Activated gamma-delta T cell (primary cell): ENCODE results near the gene SERPINB10.

ENCODE experiments used
- DNase-seq: peaks from one replicate; lab custom pipeline; 2025; lab: John Stamatoyannopoulos, UW

The SERPINB10 gene

GRCh38 chr18:63947051-63947790 is 39.5 kb downstream of the SERPINB10 start:
- DNase-seq, result no peak

DNA sequence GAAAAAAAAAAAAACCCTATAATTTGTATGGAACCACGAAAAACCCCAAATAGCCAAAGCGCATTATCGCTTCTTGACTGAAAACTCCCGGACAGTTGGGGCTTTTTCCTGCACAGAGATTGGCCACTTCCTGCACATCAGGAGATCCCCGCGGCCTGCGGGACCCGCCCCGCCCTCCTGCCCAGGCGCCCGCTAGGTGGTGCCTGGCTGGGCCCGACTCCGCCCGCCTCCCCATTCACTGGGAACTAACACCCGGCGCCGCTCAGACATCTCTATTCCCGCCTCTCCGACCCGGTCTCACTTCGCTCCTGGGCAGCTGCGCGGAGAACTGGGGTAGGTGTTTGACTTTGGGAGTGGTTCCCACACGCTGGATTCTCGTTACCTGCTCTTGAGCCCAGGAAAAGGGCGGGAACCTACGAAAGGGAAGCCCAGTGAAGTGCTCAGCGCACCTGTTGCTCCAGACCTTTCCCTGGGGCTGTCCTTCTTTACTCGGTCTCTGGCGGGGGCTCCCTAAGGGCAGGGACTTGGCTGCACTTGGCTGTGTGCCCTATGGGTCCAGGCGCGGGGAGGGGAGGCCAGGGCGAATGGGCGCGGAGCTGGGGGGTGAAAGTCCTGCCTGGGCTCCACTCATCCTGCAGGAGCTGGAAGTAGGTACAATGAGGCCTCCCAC is 41.4 kb downstream of the SERPINB10 start, which contains the start of gene HMSD:
Gene HMSD (plus strand): TSS at position 234 of the 670 bp plus-strand sequence. CDS start 4,155 bp downstream, outside the sequence.
- peak; percentile 22 for DNase-seq

DNA sequence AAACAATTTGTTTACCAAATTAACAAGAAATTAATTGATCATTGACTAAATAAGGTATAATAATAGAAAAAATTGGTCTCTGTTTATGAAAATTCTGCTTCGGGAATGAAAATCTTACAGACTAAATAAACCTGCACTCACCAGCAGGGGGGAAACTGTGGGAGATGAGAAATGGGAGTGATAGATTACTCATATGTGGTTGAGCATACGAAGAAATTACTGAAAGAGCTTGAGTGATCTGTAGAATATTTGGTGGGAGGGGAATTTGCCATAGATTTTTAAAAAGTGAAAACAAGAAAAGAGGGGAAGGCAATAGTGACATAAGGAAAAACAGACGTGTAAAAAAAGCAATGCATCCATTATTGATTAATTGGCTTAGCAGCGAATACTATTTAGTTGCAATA is 43.5 kb downstream of the SERPINB10 start:
- no peak for DNase-seq

DNA sequence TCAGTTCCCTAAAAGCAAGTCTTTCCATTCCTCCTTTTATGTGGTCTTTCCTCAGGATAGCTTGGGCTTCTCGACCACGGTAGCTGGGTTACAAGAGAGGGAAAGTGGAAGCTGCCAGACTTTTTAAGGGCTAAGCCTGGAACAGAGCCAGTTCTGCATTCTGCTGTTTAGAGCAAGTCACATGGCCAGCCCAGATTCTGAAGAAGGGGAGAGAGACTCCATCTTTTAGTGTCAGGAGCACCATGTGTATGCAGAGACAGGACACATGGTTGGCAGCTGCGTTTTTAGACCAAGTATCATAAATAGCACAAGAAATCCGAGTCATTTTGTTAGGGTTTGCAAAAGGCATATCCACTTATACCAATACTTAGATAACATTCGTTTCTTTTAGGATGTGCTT is 46.1 kb downstream of the SERPINB10 start:
- no peak for DNase-seq

GRCh38 chr18:63956755-63957154 is 49.0 kb downstream of the SERPINB10 start:
- DNase-seq, result no peak

- DNase-seq, result no peak
Measured at GRCh38 chr18:63960891-63961290, 53.1 kb downstream of the SERPINB10 start.

- DNase-seq, result no peak
Measured at GRCh38 chr18:63961435-63961980, 53.8 kb downstream of the SERPINB10 start.

DNA sequence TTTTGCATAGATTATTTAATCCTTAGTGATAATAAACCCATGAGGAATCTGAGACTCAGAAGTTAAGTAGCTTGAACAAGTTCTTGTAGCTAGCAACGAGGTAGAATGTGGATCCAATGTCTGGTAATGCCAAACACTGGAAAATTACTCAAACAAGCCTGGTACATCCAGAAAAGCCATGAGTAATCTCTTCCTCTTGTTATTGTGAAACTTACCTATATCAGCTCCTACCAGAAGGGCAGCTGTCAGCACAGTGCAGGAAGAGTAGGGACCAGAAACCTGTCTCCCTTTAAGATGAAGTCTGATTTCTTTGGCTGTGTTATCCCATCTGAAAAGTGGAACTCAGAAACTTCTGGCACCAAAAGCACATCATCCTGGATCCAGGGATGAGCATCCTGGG is 54.4 kb downstream of the SERPINB10 start:
- no peak for DNase-seq

DNA sequence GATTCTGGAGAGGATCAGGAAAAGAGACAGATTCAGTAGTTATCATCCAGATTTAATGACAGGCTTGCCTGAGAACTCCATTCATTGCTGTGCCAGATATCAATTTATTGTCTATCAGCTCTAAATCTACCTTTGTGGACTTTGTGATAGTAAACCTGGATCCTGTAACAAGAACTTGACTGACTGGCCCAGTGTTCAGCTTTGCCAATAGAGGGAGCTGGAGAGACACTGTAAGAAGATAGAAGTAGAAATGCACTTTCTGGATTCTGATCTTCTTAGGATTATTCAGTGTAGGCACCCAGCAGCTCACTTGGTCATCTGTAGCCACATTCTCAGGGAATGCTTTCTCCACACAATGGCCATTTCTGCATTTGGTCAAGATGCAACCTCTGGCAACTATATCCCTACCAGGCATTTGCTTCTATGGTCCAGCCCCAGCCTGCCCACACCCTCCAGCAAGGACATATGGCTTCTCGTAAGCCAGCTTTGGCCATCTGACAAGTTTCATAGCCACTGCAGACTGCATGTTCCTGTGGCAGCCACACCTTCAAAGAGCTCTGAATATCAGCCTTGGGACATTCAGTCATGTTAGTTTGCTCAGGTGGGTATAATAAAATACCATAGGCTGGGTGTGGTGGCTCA is 56.0 kb downstream of the SERPINB10 start:
- DNase-seq, result no peak

DNA sequence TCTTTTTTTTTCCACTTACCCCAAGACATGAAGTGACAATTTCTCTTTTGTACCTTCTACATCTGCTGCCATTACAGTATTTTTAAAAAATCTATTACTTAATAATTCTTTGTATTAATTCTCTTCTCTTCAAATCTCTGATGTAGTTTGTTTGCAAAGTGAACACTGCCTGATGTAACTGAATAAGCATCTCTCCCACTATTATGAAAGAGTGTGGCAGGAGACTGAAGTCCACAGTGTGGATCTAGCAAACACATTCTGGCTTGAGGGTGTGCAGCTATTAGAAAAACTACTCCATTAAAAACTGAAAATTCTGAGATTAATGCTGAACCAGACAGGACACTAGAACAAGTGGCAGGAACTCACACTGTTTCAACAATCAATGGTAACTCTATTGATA is 57.1 kb downstream of the SERPINB10 start:
- no peak for DNase-seq

DNA sequence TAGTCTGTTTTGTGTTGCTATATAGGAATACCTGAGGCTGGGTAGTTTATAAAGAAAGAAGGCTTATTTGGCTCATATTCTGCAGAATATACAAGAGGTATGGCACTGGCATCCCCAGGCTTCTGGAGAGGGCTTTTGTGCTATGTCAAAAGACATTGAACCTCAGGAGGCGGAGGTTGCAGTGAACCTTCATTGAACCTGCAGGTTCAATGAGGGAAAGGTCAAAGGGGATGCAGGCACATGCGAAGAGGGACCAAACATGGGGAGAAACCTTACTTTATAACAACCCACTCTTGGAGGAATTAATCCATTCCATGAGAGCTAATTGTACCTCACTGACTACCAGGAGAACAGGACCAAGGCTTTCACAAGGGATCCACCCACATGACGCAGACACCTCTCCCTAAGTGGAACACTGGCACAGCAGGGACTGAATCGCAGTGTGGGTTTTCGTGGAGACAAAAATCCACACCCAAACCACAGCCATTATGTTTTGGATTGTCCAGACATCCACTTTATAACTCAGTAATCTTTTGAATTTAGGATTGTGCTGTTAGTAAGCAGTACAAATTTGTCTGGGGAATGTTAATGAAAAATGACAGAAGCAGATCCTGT is 58.1 kb downstream of the SERPINB10 start:
- no peak for DNase-seq

GRCh38 chr18:63969942-63970808 is 62.4 kb downstream of the SERPINB10 start, which contains the start of gene SERPINB8:
Gene SERPINB8 (plus strand): TSS chr18:63970081. CDS start chr18:63978309, 8,228 bp downstream.
- peak; percentile 64 for DNase-seq

DNA sequence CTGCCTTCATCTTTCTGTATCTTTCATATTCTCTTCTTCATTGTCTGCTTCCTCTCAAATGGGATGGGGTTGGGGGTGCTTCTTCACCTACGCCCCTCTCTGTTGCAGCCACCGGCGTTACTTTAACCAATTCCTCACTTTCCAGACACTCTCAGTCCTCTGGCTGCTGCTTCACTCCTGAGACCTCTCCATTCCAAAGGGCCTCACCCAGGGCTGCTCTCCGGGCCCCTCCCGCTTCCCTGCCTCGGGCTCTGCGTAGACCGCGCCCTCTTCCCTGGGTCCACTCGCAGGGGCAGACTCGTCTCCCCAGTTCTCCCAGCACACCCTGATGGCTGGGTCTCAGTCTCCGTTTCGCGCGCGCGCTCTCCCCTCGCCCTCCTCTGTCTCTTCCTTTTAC is 63.0 kb downstream of the SERPINB10 start:
- DNase-seq, result peak; percentile 11

DNA sequence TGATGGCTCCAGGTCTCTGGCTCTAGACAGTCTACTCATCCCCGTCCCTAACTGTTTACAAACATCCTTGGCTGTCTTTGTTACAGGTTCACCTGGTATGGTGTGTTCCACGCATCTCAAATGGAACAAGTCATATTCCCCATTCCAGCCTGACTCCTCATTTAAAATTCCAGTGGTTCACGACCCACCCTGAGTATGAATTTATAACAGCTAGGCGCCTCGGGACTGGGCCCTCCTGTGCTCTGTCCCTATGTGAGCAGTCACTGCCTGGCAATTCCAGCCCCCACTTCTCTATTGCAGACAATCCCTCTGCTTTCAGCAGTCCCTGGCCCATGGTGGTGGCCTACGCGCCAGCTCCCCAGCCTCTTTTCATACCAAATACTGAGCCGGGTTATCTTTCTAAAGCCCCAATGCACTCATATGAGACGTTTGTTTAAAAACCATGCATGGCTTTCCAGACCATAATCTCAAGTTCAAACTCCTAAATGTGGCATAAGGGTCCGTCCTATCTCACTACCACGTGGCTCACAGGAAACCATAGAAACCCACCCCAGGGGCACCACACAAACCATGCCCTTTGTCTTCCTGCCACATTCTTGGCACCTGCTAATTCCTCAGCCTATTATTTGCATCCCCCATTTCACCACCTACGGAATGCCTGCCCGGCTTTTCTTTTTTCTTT is 63.7 kb downstream of the SERPINB10 start:
- no peak for DNase-seq

DNA sequence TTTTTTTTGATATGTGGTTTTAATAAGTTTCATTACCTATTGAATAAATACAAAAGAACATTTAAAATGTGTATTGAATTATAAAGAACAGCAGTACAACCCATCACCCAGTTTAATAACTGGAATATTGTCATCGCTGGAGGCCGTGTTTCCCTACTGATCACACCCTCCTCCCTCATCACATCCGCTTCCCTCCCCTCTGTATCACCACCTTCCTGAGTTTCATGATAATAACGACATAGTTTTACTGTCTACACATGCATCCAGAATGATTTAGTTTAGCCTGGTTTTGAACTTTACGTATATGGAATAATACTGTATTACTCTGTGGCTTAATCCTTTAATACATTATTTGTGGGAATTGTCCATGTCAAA is 64.2 kb downstream of the SERPINB10 start:
- DNase-seq, result no peak

- DNase-seq, result no peak
Measured at GRCh38 chr18:63974991-63975390, 67.2 kb downstream of the SERPINB10 start.

DNA sequence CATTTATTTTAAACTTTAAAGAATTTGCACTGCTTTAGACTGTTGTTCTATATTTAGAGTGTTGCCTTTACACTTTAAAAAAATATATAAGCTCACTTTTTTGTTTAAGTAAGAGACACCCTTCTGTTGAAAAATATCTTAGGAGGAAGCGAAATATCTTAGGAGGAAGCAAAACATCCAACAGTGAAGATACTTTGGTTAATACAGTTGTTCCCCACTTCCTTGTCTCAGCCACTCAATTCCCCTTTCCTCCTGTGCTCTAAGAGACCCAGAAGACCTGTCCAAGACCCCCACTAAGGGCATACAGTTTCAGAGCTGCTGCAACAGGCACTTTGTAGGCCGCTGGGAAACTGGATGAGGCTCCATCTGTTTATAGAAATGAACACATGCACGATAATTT is 67.9 kb downstream of the SERPINB10 start:
- DNase-seq, result no peak

DNA sequence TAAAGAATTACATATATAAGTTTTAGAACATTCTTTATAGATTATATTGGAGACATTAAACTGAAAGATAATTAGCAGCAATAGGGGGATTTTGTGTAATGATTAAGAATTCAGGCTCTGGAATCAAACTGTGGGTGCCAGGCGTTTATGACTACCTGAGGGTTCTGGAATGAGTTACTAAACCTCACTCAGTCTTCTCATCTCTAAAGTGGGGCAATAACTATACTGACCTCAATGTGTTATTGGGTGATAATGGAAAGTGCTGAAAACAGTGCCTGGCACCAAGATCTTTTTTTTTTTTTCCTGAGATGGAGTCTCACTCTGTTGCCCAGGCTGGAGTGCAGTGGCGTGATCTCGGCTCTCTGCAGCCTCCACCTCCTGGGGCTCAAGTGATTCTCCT is 69.3 kb downstream of the SERPINB10 start:
- no peak for DNase-seq

DNA sequence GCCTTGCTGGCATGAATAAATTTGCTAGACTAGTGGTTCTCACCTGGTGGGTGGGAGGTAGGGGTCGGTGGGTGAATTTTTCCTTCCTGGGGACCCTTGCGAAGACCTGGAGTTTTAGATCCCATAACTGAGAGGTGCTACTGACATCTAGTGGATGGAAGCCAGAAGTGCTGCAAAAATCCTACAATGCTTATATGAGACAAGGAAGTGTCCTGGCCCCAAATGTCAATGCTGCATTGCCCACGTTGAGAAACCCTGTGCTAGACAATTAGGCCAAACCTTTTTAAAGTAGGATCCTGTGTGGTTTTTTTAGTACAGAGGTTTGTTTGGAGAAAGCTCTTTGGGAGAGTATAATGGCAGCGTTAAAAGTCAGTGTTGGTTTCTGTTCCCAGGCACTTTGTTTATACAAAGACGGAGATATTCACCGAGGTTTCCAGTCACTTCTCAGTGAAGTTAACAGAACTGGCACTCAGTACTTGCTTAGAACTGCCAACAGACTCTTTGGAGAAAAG is 71.7 kb downstream of the SERPINB10 start:
- DNase-seq, result no peak

- DNase-seq, result no peak
Measured at GRCh38 chr18:63980027-63980426, 72.3 kb downstream of the SERPINB10 start.
